GM12872 (cell line): ENCODE measurements around the gene SLC25A21.

Experiments used
- TF ChIP-seq, protein P1 (sequence below): IDR thresholded peaks from 3 replicates; pipeline ENCODE4 v1.5.1; 2011; ENCODE audit warnings: low read depth, mild to moderate bottlenecking, low read length, moderate library complexity; ENCODE audit not compliant: insufficient read depth

The SLC25A21 gene

GRCh38 chr14:36951380-36951911 is 221.0 kb downstream of the SLC25A21 start:
- TF ChIP-seq, protein P1, sequence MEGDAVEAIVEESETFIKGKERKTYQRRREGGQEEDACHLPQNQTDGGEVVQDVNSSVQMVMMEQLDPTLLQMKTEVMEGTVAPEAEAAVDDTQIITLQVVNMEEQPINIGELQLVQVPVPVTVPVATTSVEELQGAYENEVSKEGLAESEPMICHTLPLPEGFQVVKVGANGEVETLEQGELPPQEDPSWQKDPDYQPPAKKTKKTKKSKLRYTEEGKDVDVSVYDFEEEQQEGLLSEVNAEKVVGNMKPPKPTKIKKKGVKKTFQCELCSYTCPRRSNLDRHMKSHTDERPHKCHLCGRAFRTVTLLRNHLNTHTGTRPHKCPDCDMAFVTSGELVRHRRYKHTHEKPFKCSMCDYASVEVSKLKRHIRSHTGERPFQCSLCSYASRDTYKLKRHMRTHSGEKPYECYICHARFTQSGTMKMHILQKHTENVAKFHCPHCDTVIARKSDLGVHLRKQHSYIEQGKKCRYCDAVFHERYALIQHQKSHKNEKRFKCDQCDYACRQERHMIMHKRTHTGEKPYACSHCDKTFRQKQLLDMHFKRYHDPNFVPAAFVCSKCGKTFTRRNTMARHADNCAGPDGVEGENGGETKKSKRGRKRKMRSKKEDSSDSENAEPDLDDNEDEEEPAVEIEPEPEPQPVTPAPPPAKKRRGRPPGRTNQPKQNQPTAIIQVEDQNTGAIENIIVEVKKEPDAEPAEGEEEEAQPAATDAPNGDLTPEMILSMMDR = no peak

DNA sequence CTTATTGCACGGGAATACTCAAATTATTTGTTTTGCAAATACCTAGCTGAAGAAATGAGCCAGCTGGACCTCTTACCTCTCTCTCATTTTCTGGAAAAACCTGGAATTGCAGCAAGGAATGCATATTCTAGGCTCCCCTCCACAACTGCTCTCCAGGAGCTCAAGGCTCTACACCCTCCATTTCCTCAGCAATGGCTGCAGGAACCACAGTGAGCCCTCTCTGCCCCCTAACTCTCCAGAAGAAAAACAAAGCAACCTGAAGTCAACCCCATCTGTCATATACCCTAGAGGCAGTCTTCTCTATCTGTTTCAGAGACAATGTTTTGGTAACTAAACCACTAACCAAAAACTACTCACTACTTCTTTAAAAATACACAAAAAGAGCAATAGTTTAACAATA is 221.6 kb downstream of the SLC25A21 start:
- TF ChIP-seq, protein P1 = no peak

DNA sequence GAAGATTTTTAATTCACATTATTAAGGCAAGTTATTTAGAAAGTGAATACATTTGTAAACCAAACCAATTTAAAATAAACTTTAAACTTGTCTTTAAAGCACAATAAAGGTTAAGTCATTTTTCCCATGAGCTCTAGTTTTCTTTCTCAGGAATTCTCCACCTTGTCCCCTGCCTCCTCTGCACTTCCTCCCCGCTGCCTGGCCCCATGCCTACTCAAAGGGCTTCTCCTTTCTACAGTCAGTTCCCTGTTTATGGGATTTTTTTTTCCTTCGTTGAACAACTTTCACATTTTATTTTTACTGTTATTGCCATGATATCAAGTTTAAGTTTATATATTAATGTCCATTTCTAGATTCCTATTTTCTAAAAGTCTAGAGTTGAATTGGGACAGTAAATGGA is 223.0 kb downstream of the SLC25A21 start:
- TF ChIP-seq, protein P1 = no peak

DNA sequence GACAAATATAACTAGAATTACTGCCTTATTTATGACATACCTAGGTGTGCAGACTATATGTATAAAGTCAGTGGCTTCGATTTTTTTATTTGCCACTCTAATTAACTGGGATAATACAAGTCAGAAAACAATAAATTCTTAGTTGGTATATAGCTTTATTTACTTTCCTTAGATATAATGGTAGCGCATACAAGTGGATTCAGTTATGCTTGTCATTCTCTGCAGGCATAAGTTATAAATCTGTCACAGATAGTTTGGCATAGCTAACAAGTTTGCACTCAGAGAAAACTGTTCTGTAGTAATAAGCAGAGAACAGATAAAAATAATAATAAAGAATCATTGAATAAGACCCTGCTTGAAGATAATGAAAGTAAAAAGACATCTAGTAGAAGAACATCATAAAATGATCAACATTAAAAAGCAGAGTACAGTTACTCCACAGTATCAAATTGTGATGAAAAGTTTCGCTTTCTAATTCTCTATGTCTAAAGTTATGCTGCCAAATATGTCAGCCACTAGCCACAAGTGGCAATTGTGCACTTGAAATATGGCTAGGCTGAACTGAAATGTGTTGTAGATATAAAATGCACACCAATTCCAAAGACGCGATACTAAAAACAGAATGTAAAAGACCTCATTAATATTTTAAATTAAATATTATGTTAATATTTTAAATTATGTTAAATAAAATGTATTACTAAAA is 224.1 kb downstream of the SLC25A21 start:
- TF ChIP-seq, protein P1 = no peak

- TF ChIP-seq, protein P1 = no peak
Measured at GRCh38 chr14:36947362-36947761, 225.0 kb downstream of the SLC25A21 start.

DNA sequence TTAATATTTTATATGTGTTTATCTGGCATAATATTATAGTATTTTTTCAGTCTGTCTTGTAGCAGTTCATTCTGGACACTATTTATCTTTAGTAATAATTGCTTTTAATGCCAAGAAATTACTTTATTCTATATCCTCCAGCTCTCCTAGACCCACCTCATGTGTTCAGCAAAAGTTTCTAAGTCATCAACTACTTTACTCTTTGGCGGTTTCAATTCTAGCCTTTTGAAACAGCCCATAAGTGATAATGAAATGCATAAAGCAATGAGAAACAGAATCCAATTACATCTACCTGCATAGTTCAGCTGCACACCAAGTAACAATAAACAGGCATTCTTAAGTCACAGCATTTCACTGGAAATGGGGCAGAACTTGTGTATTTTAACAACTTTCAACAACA is 225.5 kb downstream of the SLC25A21 start:
- TF ChIP-seq, protein P1 = no peak

- TF ChIP-seq, protein P1 = no peak
Measured at GRCh38 chr14:36944307-36945010, 227.9 kb downstream of the SLC25A21 start.
